ENCODE results near the gene PRDM5.

Gene PRDM5

GRCh38 chr4:120902925-120903324, 19.6 kb downstream of the PRDM5 start:
- no peak for DNase-seq

GRCh38 chr4:120901731-120902130, 20.8 kb downstream of the PRDM5 start:
- no peak for DNase-seq

- DNase-seq: no peak
Measured at GRCh38 chr4:120897981-120898719, 24.4 kb downstream of the PRDM5 start.

- DNase-seq: no peak
Measured at GRCh38 chr4:120895554-120895953, 27.0 kb downstream of the PRDM5 start.

- DNase-seq: no peak
Measured at GRCh38 chr4:120893314-120893713, 29.2 kb downstream of the PRDM5 start.

GRCh38 chr4:120886191-120886590, 36.3 kb downstream of the PRDM5 start:
- no peak for DNase-seq

GRCh38 chr4:120881846-120882245, 40.7 kb downstream of the PRDM5 start:
- no peak for DNase-seq

- no peak for DNase-seq
Measured at GRCh38 chr4:120881351-120881750, 41.2 kb downstream of the PRDM5 start.

GRCh38 chr4:120877021-120877420, 45.5 kb downstream of the PRDM5 start:
- no peak for DNase-seq

- no peak for DNase-seq
Measured at GRCh38 chr4:120874792-120875774, 47.4 kb downstream of the PRDM5 start.

- DNase-seq: no peak
Measured at GRCh38 chr4:120873554-120873953, 49.0 kb downstream of the PRDM5 start.

- no peak for DNase-seq
Measured at GRCh38 chr4:120871173-120871572, 51.4 kb downstream of the PRDM5 start.

- DNase-seq: no peak
Measured at GRCh38 chr4:120870279-120870673, 52.2 kb downstream of the PRDM5 start.

- DNase-seq: no peak
Measured at GRCh38 chr4:120869613-120870278, 52.8 kb downstream of the PRDM5 start.

- no peak for DNase-seq
Measured at GRCh38 chr4:120867506-120867905, 55.0 kb downstream of the PRDM5 start.

GRCh38 chr4:120865985-120866384, 56.5 kb downstream of the PRDM5 start:
- DNase-seq: no peak

- no peak for DNase-seq
Measured at GRCh38 chr4:120864969-120865368, 57.6 kb downstream of the PRDM5 start.

GRCh38 chr4:120862432-120862831, 60.1 kb downstream of the PRDM5 start:
- no peak for DNase-seq

- no peak for DNase-seq
Measured at GRCh38 chr4:120861852-120862251, 60.7 kb downstream of the PRDM5 start.

- no peak for DNase-seq
Measured at GRCh38 chr4:120858776-120859175, 63.8 kb downstream of the PRDM5 start.

GRCh38 chr4:120857312-120857711, 65.2 kb downstream of the PRDM5 start:
- no peak for DNase-seq

- DNase-seq: no peak
Measured at GRCh38 chr4:120856294-120856693, 66.2 kb downstream of the PRDM5 start.

- no peak for DNase-seq
Measured at GRCh38 chr4:120855307-120856001, 67.1 kb downstream of the PRDM5 start.

Data from GDM1 (cell line).